ENCODE results near the gene NAA10.
A peak's percentile ranks its signal among the peaks of the same experiment; 100 is the strongest.

The NAA10 gene

DNA sequence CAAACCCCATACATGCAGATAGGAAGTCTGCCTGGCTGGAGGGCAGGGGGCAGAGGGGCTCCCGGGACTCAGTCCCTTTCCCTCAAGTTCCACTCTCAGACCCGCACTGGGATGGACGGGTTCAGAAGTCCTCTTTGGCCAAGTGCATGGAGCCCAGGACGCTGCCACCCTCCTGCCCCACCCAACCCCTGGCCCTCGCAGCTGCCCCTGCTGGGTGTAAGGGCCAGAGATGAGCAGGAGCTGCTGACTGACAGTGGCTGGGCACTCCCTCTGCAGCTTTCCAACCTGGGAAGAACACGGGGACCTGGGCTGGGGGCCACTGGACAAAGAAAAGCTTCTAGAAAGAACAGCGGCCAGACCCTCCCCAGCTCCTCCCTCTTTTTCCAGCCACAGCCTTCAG is 52.3 kb downstream of the NAA10 start:
- no peak for DNase-seq

DNA sequence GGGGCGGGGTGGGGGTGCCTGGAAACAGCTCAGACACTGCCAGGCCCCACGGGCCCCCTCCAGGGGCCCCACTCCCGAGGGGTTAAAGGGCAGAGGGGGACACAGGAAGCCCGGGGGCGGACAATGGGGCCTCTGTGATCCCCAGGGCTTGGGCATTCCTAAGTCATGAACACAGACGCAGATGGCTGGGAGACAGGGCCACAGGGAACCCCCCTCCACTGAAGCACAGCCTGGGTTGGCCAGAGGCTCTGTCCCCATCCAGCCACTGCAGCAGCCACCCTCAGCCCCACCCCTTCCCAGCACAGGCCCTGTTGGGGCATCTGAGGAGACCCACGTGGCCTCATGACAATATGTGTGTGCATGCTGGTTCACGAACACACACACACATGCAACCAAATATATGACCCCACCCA is 52.7 kb downstream of the NAA10 start:
- peak; percentile 41 for DNase-seq

DNA sequence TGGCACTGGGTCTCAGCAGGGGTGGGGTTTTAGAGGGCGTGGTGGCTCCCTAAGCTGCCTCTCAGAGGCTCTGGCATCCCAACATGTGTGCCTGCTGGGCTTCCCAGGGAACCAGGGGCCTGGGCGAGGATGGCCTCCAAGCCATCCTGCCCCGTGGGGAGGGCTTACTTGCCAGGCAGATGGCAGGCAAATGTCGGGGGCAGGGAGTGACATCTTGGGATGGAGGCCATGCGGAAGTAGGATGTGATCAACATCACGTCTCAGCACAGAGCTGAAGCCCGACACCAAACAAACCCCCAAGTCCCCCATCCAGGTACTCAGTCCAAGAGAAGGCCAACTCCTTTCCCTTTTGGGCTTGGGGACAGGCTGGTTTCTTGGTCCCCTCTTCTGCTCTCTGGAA is 53.6 kb downstream of the NAA10 start:
- no peak for DNase-seq

DNA sequence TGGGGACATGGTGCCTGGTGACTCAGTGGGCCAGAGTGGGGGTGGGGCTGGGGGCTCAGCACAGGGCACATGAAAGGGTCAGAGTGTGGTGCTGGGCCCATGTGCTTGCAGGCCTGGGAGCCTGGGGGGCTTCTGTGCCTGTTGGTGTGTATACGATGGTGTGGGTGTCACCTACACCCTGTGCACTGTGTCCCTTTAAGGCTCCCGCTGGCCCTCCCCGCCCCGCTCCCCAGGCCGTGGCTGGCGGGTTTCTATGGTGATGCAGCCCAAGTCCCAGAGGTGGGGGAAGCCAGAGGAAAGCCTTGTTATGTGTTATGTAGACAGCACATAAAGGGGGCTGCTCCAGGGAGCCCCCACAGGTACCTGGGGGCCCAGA is 54.4 kb downstream of the NAA10 start:
- no peak for DNase-seq

DNA sequence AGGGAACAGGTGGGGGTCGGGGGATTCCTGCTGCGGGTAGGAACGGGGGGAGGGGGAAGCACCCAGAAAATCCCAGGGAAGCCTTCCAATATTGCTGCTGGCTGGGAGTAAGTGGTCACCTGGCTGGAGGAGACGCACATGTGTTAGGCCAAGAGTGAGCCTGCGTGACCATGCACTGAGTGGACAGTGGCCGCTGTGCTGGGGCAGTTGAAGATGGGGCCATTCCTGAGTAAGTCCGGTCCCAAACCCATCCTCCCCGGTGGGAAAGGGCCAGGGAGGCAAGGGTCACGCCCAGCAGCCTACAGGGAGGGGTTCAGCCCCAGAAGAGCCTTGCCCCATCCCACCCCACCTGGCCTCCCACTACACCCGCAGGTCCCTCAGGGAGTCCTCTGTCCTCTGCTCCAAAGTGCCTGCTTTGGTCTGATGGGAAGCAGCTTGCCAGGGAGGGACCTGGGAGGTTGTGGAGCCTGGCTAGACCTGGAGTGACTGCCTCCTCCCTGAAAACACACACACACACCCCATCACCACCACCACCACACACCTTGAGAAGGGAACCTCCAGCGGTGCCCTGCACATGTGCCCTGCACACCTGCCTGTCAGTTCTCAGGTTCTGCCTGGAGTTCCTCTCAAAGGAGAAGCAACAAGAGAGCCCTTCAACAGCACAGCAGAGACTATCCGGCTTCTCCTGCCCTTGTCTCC is 54.9 kb downstream of the NAA10 start:
- no peak for DNase-seq

Data from T1000 (cell line).